HG03108 (cell line): ENCODE results near the gene RSF1.
A peak's percentile ranks its signal among the peaks of the same experiment; 100 is the strongest.

ENCODE experiments used
- ATAC-seq: cut with Tn5 transposase; IDR thresholded peaks from one replicate; pipeline ENCODE4 v1.9.1; 2021; ENCODE audit warnings: moderate library complexity; ENCODE audit not compliant: unreplicated experiment

Gene RSF1

GRCh38 chr11:77695417-77695816, 125.1 kb downstream of the RSF1 start:
- no peak for ATAC-seq

- ATAC-seq: no peak
These were observed 129.9 kb downstream of the RSF1 start for GRCh38 chr11:77690649-77691048.

- ATAC-seq: no peak
These were observed 133.4 kb downstream of the RSF1 start for GRCh38 chr11:77687088-77687487.

- ATAC-seq: no peak
These were observed 143.4 kb downstream of the RSF1 start for GRCh38 chr11:77677138-77677537.

- ATAC-seq: no peak
These were observed 148.3 kb downstream of the RSF1 start for GRCh38 chr11:77672264-77672663.

- no peak for ATAC-seq
These were observed 150.5 kb downstream of the RSF1 start for GRCh38 chr11:77669848-77670511.

- ATAC-seq: no peak
These were observed 151.8 kb downstream of the RSF1 start for GRCh38 chr11:77668760-77669159.

GRCh38 chr11:77665240-77665965, 155.1 kb downstream of the RSF1 start:
- no peak for ATAC-seq

GRCh38 chr11:77661670-77662069, 158.9 kb downstream of the RSF1 start:
- ATAC-seq: no peak

- no peak for ATAC-seq
These were observed 159.6 kb downstream of the RSF1 start for GRCh38 chr11:77660947-77661346.

GRCh38 chr11:77658213-77659013, 162.1 kb downstream of the RSF1 start:
- ATAC-seq: no peak

- ATAC-seq: no peak
These were observed 164.2 kb downstream of the RSF1 start for GRCh38 chr11:77656362-77656761.

- ATAC-seq: no peak
These were observed 165.6 kb downstream of the RSF1 start for GRCh38 chr11:77654770-77655434.

- no peak for ATAC-seq
These were observed 170.4 kb downstream of the RSF1 start for GRCh38 chr11:77650123-77650522.

GRCh38 chr11:77647654-77648305, 172.7 kb downstream of the RSF1 start:
- ATAC-seq: no peak

GRCh38 chr11:77644887-77645286, 175.6 kb downstream of the RSF1 start:
- ATAC-seq: no peak

- no peak for ATAC-seq
These were observed 178.3 kb downstream of the RSF1 start for GRCh38 chr11:77642228-77642627.

- ATAC-seq: peak; percentile 99
These were observed 183.0 kb downstream of the RSF1 start, which contains the start of gene CLNS1A for GRCh38 chr11:77637345-77638165. TSS of gene CLNS1A (minus strand) at chr11:77637794. CDS start at chr11:77637714, 80 bp downstream.

GRCh38 chr11:77636731-77637344, 183.7 kb downstream of the RSF1 start:
- no peak for ATAC-seq
